Measurements from ENCODE around the gene GAPT. TPM values are rescaled to one million over a fixed set of nuclear protein-coding genes. Genes with fewer than 3 reads are reported as not detected.

GAPT gene
- 15.1 and 16.6 TPM in 2 replicates for total RNA-seq (2014; rRNA removed; shearing (Covaris generic))
- 9.0 and 11.2 TPM in 2 replicates for total RNA-seq (2022)
- Bru-seq, nascent RNA = percentile 78 among the genes with signal in this experiment
- percentile 54 among the genes with signal in this experiment for BruChase-seq, experiment 1, labeled RNA remaining after a 6-hour chase
- percentile 84 among the genes with signal in this experiment for BruChase-seq, experiment 2, labeled RNA remaining after a 2-hour chase
- long read RNA-seq, partial matches to known transcripts = 1 of 11 reads
- long read RNA-seq, other reads (novel, unspliced or antisense) = 5 of 11 reads

DNA sequence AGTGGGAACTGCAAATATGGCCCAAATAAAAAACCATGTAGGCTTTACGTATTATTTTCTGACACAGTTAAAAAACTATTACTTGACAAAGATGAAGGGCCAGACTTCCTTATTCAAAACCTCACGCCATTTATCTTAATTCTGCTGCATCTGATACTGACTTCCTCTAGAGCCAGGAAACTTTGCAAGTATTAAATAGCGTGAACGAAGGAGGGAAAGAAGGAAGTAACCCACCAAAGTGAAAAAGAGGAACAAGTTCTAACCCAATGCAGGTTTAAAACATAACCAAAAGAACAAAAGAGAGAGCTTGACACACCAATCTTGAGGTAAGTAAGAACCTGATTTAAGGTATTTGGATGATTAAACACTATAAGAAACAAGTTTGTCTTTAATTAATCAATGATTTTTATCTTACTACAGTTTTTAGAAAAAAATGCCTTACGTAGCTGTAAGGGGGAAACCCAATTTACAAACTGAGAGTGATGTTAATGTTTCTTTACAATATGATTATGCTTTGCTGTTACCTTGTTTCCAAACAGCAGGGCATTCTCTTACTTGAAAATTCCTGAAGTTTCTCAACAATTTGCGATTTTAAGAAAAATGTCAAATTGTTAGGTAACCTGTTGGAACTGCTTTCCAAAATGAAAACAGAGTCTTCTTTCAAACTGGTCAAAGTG is at the start of gene GAPT:
Gene GAPT (plus strand): TSS at position 220 of the 677 bp plus-strand sequence. CDS start 3,102 bp downstream, outside the sequence.
- Histone ChIP-seq H3K36me3 (ENCODE audit: insufficient read depth, low read length) (peaks cover 28% of the 10 kb centered on the region), H3K4me2 (ENCODE audit: low read length) (peak within 1 kb of the TSS; percentile 78), H3K4me3 (ENCODE audit: low read depth, low read length, poor library complexity, severe bottlenecking) (peak within 1 kb of the TSS; percentile 73), H3K9me3 (ENCODE audit: low read length) (no peaks in the 10 kb centered on the region; the same call in 1 of the 2 replicates), H3K79me2 (ENCODE audit: insufficient read depth, low read depth, low read length) (peaks cover 16% of the 10 kb centered on the region; the same call in 1 of the 2 replicates), H3K4me1 (ENCODE audit: insufficient read depth, low read length, poor library complexity, severe bottlenecking) (peaks cover 36% of the 10 kb centered on the region), H2AFZ (ENCODE audit: low read length) (peak within 1 kb of the TSS; percentile 96), H4K20me1 (ENCODE audit: insufficient read depth, low read length) (no peaks in the 10 kb centered on the region), H3K27ac (ENCODE audit: low read depth, low read length, poor library complexity, severe bottlenecking) (peak within 1 kb of the TSS; percentile 79), H3K9me2 (ENCODE audit: insufficient read depth, low read length) (no peaks in the 10 kb centered on the region)
- peak; percentile 85 for DNase-seq (ENCODE audit: low spot score)
- POLR2A ChIA-PET = interaction anchor here (0.7 to 1.4 kb wide), 2 partner anchors 12 to 1396 kb away, joined by 3 to 4 read pairs; no protein-coding TSS in a partner anchor
- no peak for TF ChIP-seq EZH2phosphoT487 (IDR thresholded peaks at IDR 0.05; ENCODE audit: borderline replicate concordance, low read depth, low read length)
- TF ChIP-seq, protein P1, sequence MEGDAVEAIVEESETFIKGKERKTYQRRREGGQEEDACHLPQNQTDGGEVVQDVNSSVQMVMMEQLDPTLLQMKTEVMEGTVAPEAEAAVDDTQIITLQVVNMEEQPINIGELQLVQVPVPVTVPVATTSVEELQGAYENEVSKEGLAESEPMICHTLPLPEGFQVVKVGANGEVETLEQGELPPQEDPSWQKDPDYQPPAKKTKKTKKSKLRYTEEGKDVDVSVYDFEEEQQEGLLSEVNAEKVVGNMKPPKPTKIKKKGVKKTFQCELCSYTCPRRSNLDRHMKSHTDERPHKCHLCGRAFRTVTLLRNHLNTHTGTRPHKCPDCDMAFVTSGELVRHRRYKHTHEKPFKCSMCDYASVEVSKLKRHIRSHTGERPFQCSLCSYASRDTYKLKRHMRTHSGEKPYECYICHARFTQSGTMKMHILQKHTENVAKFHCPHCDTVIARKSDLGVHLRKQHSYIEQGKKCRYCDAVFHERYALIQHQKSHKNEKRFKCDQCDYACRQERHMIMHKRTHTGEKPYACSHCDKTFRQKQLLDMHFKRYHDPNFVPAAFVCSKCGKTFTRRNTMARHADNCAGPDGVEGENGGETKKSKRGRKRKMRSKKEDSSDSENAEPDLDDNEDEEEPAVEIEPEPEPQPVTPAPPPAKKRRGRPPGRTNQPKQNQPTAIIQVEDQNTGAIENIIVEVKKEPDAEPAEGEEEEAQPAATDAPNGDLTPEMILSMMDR (conservative IDR thresholded peaks at IDR 0.05; ENCODE audit: low read length) = no peak
- CTCF ChIA-PET (ENCODE audit: unreplicated experiment) = no interaction called here
- intact Hi-C loops (cut with micrococcal nuclease; ENCODE audit: unreplicated experiment) = loop anchor here (2.0 kb wide), 1 partner anchor 15 kb away; no protein-coding TSS in a partner anchor
- BruUV-seq (replicated peaks) = TSS peak; percentile 78

GRCh38 chr5:58444805-58445204 is 46.4 kb upstream of the GAPT start:
- Histone ChIP-seq H3K9me2 (ENCODE audit: insufficient read depth, low read length) (no peaks in the 10 kb centered on the region), H3K36me3 (ENCODE audit: insufficient read depth, low read length) (no peaks in the 10 kb centered on the region), H3K9me3 (ENCODE audit: low read length) (no peaks in the 10 kb centered on the region), H3K4me2 (ENCODE audit: low read length) (no peak overlapping the region), H3K4me3 (ENCODE audit: low read depth, low read length, poor library complexity, severe bottlenecking) (no peak overlapping the region), H3K27ac (ENCODE audit: low read depth, low read length, poor library complexity, severe bottlenecking) (no peak overlapping the region), H3K79me2 (ENCODE audit: insufficient read depth, low read depth, low read length) (no peaks in the 10 kb centered on the region), H3K4me1 (ENCODE audit: insufficient read depth, low read length, poor library complexity, severe bottlenecking) (no peaks in the 10 kb centered on the region), H2AFZ (ENCODE audit: low read length) (no peak overlapping the region), H4K20me1 (ENCODE audit: insufficient read depth, low read length) (no peaks in the 10 kb centered on the region)
- TF ChIP-seq, protein P1 (conservative IDR thresholded peaks at IDR 0.05; ENCODE audit: low read length) = no peak
- CTCF ChIA-PET (ENCODE audit: unreplicated experiment) = no interaction called here
- intact Hi-C loops (cut with micrococcal nuclease; ENCODE audit: unreplicated experiment) = no loop called here
- DNase-seq (ENCODE audit: low spot score) = no peak
- no TSS peak for BruUV-seq (replicated peaks)
- POLR2A ChIA-PET = no interaction called here

DNA sequence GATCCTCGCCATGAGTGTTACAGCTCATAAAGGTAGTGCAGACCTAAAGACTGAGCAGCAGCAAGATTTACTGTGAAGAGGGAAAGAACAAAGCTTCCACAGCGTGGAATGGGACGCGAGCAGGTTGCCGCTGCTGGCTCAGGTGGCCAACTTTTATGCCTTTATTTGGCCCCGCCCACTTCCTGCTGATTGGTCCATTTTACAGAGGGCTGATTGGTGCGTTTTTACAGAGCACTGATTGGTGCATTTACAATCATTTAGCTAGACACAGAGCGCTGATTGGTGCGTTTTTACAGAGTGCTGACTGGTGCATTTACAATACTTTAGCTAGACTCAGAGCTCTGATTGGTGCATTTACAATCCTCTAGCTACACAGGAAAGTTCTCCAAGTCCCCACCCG is 45.2 kb upstream of the GAPT start:
- intact Hi-C loops (cut with micrococcal nuclease; ENCODE audit: unreplicated experiment) = no loop called here
- Histone ChIP-seq H3K27ac (ENCODE audit: low read depth, low read length, poor library complexity, severe bottlenecking) (no peak overlapping the region), H2AFZ (ENCODE audit: low read length) (no peak overlapping the region), H3K9me2 (ENCODE audit: insufficient read depth, low read length) (no peaks in the 10 kb centered on the region), H3K9me3 (ENCODE audit: low read length) (no peaks in the 10 kb centered on the region), H4K20me1 (ENCODE audit: insufficient read depth, low read length) (no peaks in the 10 kb centered on the region), H3K4me3 (ENCODE audit: low read depth, low read length, poor library complexity, severe bottlenecking) (no peak overlapping the region), H3K4me1 (ENCODE audit: insufficient read depth, low read length, poor library complexity, severe bottlenecking) (no peaks in the 10 kb centered on the region), H3K79me2 (ENCODE audit: insufficient read depth, low read depth, low read length) (no peaks in the 10 kb centered on the region), H3K36me3 (ENCODE audit: insufficient read depth, low read length) (no peaks in the 10 kb centered on the region), H3K4me2 (ENCODE audit: low read length) (no peak overlapping the region)
- TF ChIP-seq EZH2phosphoT487 (IDR thresholded peaks at IDR 0.05; ENCODE audit: borderline replicate concordance, low read depth, low read length) = no peak
- TF ChIP-seq, protein P1 (conservative IDR thresholded peaks at IDR 0.05; ENCODE audit: low read length) = no peak
- no TSS peak for BruUV-seq (replicated peaks)
- DNase-seq (ENCODE audit: low spot score) = no peak
- POLR2A ChIA-PET = no interaction called here
- CTCF ChIA-PET (ENCODE audit: unreplicated experiment) = no interaction called here
